ENCODE results near the gene MYH14. TPM values are rescaled to one million over a fixed set of nuclear protein-coding genes. Genes with fewer than 3 reads are reported as not detected.

MYH14 gene
- polyA plus RNA-seq, 3 donors, result not detected

GRCh38 chr19:50252111-50252886 is 48.9 kb downstream of the MYH14 start:
- Mint-ChIP-seq H3K36me3 (no peaks in the 10 kb centered on the region), H3K9me3 (peaks cover 17 to 41% (median 31%) of the 10 kb centered on the region in 7 donors), H3K27me3 (ENCODE audit: low read depth in 3 of 3) (peaks cover 4 to 15% (median 6%) of the 10 kb centered on the region in 3 donors), H3K27ac (no peak overlapping the region), H3K4me1 (no peaks in the 10 kb centered on the region), H3K4me3 (no peak overlapping the region)
- Histone ChIP-seq H3K27ac (ENCODE audit: low read depth in 1 of 2, low read length in 2 of 2) (no peak overlapping the region), H3K4me3 (replicated peaks in 1 of 3; ENCODE audit: low read depth in 2 of 3, low read length in 3 of 3) (no peak overlapping the region), H3K79me2 (ENCODE audit: insufficient read depth, low read length) (no peaks in the 10 kb centered on the region), H3K27me3 (ENCODE audit: control insufficient read depth in 2 of 2, insufficient read depth in 2 of 2, low read length in 2 of 2) (no peaks in the 10 kb centered on the region), H3K4me1 (ENCODE audit: control insufficient read depth in 1 of 2, insufficient read depth in 2 of 2, low read length in 2 of 2) (no peaks in the 10 kb centered on the region), H3K4me2 (replicated peaks; ENCODE audit: extremely low read depth, low read length, poor library complexity, severe bottlenecking) (no peak overlapping the region), H3K9ac (ENCODE audit: insufficient read depth, low read length, poor library complexity, severe bottlenecking) (no peak overlapping the region), H4K20me1 (ENCODE audit: insufficient read depth, low read length) (no peaks in the 10 kb centered on the region), H2AFZ (ENCODE audit: insufficient read depth, low read depth, low read length, poor library complexity, severe bottlenecking) (no peak overlapping the region), H3K9me3 (replicated peaks in 1 of 2; ENCODE audit: control insufficient read depth in 1 of 2, insufficient read depth in 1 of 2, low read length in 2 of 2) (peaks cover 23 to 30% of the 10 kb centered on the region in 2 donors), H3K36me3 (replicated peaks in 1 of 2; ENCODE audit: control insufficient read depth in 1 of 2, insufficient read depth in 2 of 2, low read length in 2 of 2) (no peaks in the 10 kb centered on the region)
- peak in 1 of 3 donors; percentile 10 for DNase-seq
- 94% methylated on average over 19 of the region's 23 CpGs for WGBS (ENCODE audit: insufficient coverage)
- intact Hi-C loops (cut with micrococcal nuclease), result no loop called here
- TF ChIP-seq, protein P1, sequence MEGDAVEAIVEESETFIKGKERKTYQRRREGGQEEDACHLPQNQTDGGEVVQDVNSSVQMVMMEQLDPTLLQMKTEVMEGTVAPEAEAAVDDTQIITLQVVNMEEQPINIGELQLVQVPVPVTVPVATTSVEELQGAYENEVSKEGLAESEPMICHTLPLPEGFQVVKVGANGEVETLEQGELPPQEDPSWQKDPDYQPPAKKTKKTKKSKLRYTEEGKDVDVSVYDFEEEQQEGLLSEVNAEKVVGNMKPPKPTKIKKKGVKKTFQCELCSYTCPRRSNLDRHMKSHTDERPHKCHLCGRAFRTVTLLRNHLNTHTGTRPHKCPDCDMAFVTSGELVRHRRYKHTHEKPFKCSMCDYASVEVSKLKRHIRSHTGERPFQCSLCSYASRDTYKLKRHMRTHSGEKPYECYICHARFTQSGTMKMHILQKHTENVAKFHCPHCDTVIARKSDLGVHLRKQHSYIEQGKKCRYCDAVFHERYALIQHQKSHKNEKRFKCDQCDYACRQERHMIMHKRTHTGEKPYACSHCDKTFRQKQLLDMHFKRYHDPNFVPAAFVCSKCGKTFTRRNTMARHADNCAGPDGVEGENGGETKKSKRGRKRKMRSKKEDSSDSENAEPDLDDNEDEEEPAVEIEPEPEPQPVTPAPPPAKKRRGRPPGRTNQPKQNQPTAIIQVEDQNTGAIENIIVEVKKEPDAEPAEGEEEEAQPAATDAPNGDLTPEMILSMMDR (IDR thresholded peaks at IDR 0.05), result peak; percentile 52

DNA sequence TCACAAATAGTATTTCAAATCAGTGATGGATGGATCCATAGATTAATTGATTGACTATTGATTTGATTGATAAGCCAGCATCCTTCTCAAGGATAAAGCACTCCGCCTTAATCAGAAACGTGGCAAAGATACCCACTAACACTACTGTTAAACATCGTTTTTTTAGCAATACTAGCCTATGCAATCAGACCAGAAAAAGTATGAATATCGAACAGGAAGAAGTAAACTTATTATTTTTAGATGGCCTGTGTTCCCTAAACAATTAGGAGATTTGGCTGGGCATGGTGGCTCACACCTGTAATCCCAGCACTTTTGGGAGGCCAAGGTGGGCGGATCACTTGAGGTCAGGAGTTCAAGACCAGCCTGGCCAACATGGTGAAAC is 49.5 kb downstream of the MYH14 start:
- Histone ChIP-seq H3K27ac (ENCODE audit: low read depth in 1 of 2, low read length in 2 of 2) (no peak overlapping the region), H3K9me3 (replicated peaks in 1 of 2; ENCODE audit: control insufficient read depth in 1 of 2, insufficient read depth in 1 of 2, low read length in 2 of 2) (peaks cover 23 to 30% of the 10 kb centered on the region in 2 donors), H3K4me1 (ENCODE audit: control insufficient read depth in 1 of 2, insufficient read depth in 2 of 2, low read length in 2 of 2) (no peaks in the 10 kb centered on the region), H3K4me3 (replicated peaks in 1 of 3; ENCODE audit: low read depth in 2 of 3, low read length in 3 of 3) (no peak overlapping the region), H3K27me3 (ENCODE audit: control insufficient read depth in 2 of 2, insufficient read depth in 2 of 2, low read length in 2 of 2) (no peaks in the 10 kb centered on the region), H3K4me2 (replicated peaks; ENCODE audit: extremely low read depth, low read length, poor library complexity, severe bottlenecking) (no peak overlapping the region), H3K36me3 (replicated peaks in 1 of 2; ENCODE audit: control insufficient read depth in 1 of 2, insufficient read depth in 2 of 2, low read length in 2 of 2) (no peaks in the 10 kb centered on the region), H2AFZ (ENCODE audit: insufficient read depth, low read depth, low read length, poor library complexity, severe bottlenecking) (no peak overlapping the region), H3K9ac (ENCODE audit: insufficient read depth, low read length, poor library complexity, severe bottlenecking) (no peak overlapping the region), H3K79me2 (ENCODE audit: insufficient read depth, low read length) (no peaks in the 10 kb centered on the region), H4K20me1 (ENCODE audit: insufficient read depth, low read length) (no peaks in the 10 kb centered on the region)
- TF ChIP-seq, protein P1 (IDR thresholded peaks at IDR 0.05), result no peak
- intact Hi-C loops (cut with micrococcal nuclease), result no loop called here
- H3K27ac Mint-ChIP-seq, result no peak overlapping the region
- no peak for DNase-seq
- H3K27me3 Mint-ChIP-seq (ENCODE audit: low read depth in 3 of 3), result peaks cover 4 to 10% (median 6%) of the 10 kb centered on the region in 3 donors
- no peaks in the 10 kb centered on the region for H3K36me3 Mint-ChIP-seq
- WGBS (ENCODE audit: insufficient coverage), result no CpG with 5 or more reads among the region's 5 CpGs
- H3K4me3 Mint-ChIP-seq, result no peak overlapping the region
- peaks cover 17 to 41% (median 31%) of the 10 kb centered on the region in 7 donors for H3K9me3 Mint-ChIP-seq
- H3K4me1 Mint-ChIP-seq, result no peaks in the 10 kb centered on the region

All from CD14-positive monocyte (primary cell).